Suprapubic skin (tissue), 4 donors: ENCODE results near the gene TECTA.

Experiments used
- POLR2A ChIP-seq, 2 donors: fragments of 450-650 bp; IDR thresholded peaks; one replicate each; pipeline ENCODE4 v1.6.1; 2017; ENCODE audit warnings: antibody characterized with exemption in 2 of 2, mild to moderate bottlenecking in 2 of 2, moderate library complexity in 2 of 2
- POLR2AphosphoS5 ChIP-seq, 3 donors: sonication (generic); formaldehyde crosslinking; IDR thresholded peaks; one replicate each; pipeline ENCODE4 v1.6.1; 2017; ENCODE audit warnings: antibody characterized with exemption in 3 of 3
- TF ChIP-seq, protein P1 (sequence below), 2 donors: fragments of 200-600 bp in 1 of 2; fragments of 450-650 bp in 1 of 2; sonication (generic) in 1 of 2; IDR thresholded peaks; one replicate each; pipeline ENCODE4 v1.5.1; 2016 to 2019; ENCODE audit warnings: antibody characterized with exemption in 2 of 2, mild to moderate bottlenecking in 1 of 2, moderate library complexity in 1 of 2

GRCh38 chr11:121180183-121180582 lies 79.1 kb downstream of the TECTA start:
- TF ChIP-seq POLR2AphosphoS5 (IDR thresholded peaks at IDR 0.05) (no peak), POLR2A (IDR thresholded peaks at IDR 0.05) (no peak)
- TF ChIP-seq, protein P1, sequence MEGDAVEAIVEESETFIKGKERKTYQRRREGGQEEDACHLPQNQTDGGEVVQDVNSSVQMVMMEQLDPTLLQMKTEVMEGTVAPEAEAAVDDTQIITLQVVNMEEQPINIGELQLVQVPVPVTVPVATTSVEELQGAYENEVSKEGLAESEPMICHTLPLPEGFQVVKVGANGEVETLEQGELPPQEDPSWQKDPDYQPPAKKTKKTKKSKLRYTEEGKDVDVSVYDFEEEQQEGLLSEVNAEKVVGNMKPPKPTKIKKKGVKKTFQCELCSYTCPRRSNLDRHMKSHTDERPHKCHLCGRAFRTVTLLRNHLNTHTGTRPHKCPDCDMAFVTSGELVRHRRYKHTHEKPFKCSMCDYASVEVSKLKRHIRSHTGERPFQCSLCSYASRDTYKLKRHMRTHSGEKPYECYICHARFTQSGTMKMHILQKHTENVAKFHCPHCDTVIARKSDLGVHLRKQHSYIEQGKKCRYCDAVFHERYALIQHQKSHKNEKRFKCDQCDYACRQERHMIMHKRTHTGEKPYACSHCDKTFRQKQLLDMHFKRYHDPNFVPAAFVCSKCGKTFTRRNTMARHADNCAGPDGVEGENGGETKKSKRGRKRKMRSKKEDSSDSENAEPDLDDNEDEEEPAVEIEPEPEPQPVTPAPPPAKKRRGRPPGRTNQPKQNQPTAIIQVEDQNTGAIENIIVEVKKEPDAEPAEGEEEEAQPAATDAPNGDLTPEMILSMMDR (IDR thresholded peaks at IDR 0.05) = no peak
